Activated naive CD4-positive, alpha-beta T cell (primary cell): ENCODE results near the gene AUNIP.
"Not testable (repeated sequence)": the region's sequence is repeated elsewhere in the genome, so short reads cannot be mapped to it uniquely, and the experiment has no call there.

Experiments used
- DNase-seq, 4 experiments: peaks; one replicate each; lab custom pipeline; 2025; lab: John Stamatoyannopoulos, UW

The AUNIP gene

GRCh38 chr1:25864434-25864833 is 5.2 kb upstream of the AUNIP start:
- DNase-seq = no peak

- DNase-seq = no peak
Measured at GRCh38 chr1:25863486-25864262, 4.4 kb upstream of the AUNIP start.

GRCh38 chr1:25862785-25863485 is 3.7 kb upstream of the AUNIP start:
- DNase-seq = no peak

GRCh38 chr1:25861316-25862286 is 2.3 kb upstream of the AUNIP start:
- no peak for DNase-seq

GRCh38 chr1:25858494-25858893 is 763 bp downstream of the AUNIP start:
- DNase-seq = no peak

- DNase-seq = no peak
Measured at GRCh38 chr1:25856856-25857255, 2.4 kb downstream of the AUNIP start.

GRCh38 chr1:25854554-25854953 is 4.7 kb downstream of the AUNIP start:
- no peak for DNase-seq

GRCh38 chr1:25848531-25848930 is 10.7 kb downstream of the AUNIP start:
- DNase-seq = no peak

- no peak for DNase-seq
Measured at GRCh38 chr1:25847929-25848328, 11.3 kb downstream of the AUNIP start.

- no peak for DNase-seq
Measured at GRCh38 chr1:25845664-25846063, 13.6 kb downstream of the AUNIP start.

GRCh38 chr1:25844536-25845337 is 14.5 kb downstream of the AUNIP start:
- no peak for DNase-seq

- no peak for DNase-seq
Measured at GRCh38 chr1:25843483-25843882, 15.8 kb downstream of the AUNIP start.

GRCh38 chr1:25839808-25840207 is 19.4 kb downstream of the AUNIP start:
- DNase-seq = not testable (repeated sequence)

- DNase-seq = no peak
Measured at GRCh38 chr1:25837262-25837875, 21.9 kb downstream of the AUNIP start.

GRCh38 chr1:25836695-25837094 is 22.6 kb downstream of the AUNIP start:
- no peak for DNase-seq

GRCh38 chr1:25834894-25835293 is 24.4 kb downstream of the AUNIP start:
- no peak for DNase-seq

- DNase-seq = no peak
Measured at GRCh38 chr1:25833158-25833557, 26.1 kb downstream of the AUNIP start.

GRCh38 chr1:25832336-25833037 is 26.8 kb downstream of the AUNIP start:
- DNase-seq = no peak

GRCh38 chr1:25831569-25832196 is 27.6 kb downstream of the AUNIP start:
- DNase-seq = no peak

- DNase-seq = no peak
Measured at GRCh38 chr1:25829046-25829445, 30.2 kb downstream of the AUNIP start.
